PC-9 (cell line): ENCODE results near the gene DNAH2. TPM values are rescaled to one million over a fixed set of nuclear protein-coding genes. Genes with fewer than 3 reads are reported as not detected.

ENCODE experiments used
- BruUV-seq: library from RNA; stranded (reverse); fragments of 400-500 nt; replicated peaks from 2 replicates; lab custom pipeline; 2021; lab: Mats Ljungman, UMichigan
- CTCF ChIA-PET: fragments of 300-600 bp; sonication (Branson Sonifier 250); formaldehyde crosslinking; loops from one replicate; lab custom pipeline; 2022; ENCODE audit warnings: antibody characterized with exemption; lab: Charles Lee
- POLR2A ChIA-PET: fragments of 300-600 bp; sonication (Branson Sonifier 250); formaldehyde crosslinking; loops from one replicate; lab custom pipeline; 2022; ENCODE audit warnings: antibody characterized with exemption; ENCODE audit not compliant: unreplicated experiment; lab: Charles Lee
- DNase-seq, 2 experiments: peaks; one replicate each; pipeline versions ENCODE4 v3.0.0 to v3.0.0-alpha.2; 2015 to 2022; ENCODE audit warnings: mixed read lengths in 1 of 2
- H2AFZ ChIP-seq: fragments of 200-600 bp; sonication (generic); 2 replicates; pipeline ENCODE4 v1.8.1; 2017; ENCODE audit warnings: antibody characterized with exemption
- H3F3A ChIP-seq: fragments of 200-600 bp; sonication (generic); 2 replicates; pipeline ENCODE4 v1.8.1; 2017; ENCODE audit warnings: antibody characterized with exemption, mild to moderate bottlenecking, low read depth; ENCODE audit not compliant: insufficient read depth
- H3K27ac ChIP-seq: fragments of 200-600 bp; sonication (generic); 2 replicates; pipeline ENCODE4 v1.6.1; 2016; ENCODE audit warnings: mixed run types
- H3K27me3 ChIP-seq: fragments of 200-600 bp; sonication (generic); 2 replicates; pipeline ENCODE4 v1.6.1; 2016; ENCODE audit warnings: low read depth, mixed run types; ENCODE audit not compliant: insufficient read depth
- H3K36me3 ChIP-seq: fragments of 200-600 bp; sonication (generic); 2 replicates; pipeline ENCODE4 v1.6.1; 2016; ENCODE audit warnings: low read depth, mixed run types
- H3K4me1 ChIP-seq: fragments of 200-600 bp; sonication (generic); replicated peaks from 2 replicates; pipeline ENCODE4 v1.6.1; 2016; ENCODE audit warnings: mixed run types; ENCODE audit not compliant: insufficient read depth
- H3K4me2 ChIP-seq: fragments of 200-600 bp; sonication (generic); 2 replicates; pipeline ENCODE4 v1.6.1; 2017; ENCODE audit warnings: mixed run types
- H3K4me3 ChIP-seq: fragments of 200-600 bp; sonication (generic); 2 replicates; pipeline ENCODE4 v1.6.1; 2016; ENCODE audit warnings: mixed run types
- H3K79me2 ChIP-seq: fragments of 200-600 bp; sonication (generic); 2 replicates; pipeline ENCODE4 v1.6.1; 2017; ENCODE audit warnings: low read depth, mixed run types
- H3K9me2 ChIP-seq: fragments of 200-600 bp; sonication (generic); 2 replicates; pipeline ENCODE4 v1.8.1; 2017; ENCODE audit warnings: mild to moderate bottlenecking; ENCODE audit not compliant: insufficient read depth
- H3K9me3 ChIP-seq: fragments of 200-600 bp; sonication (generic); 2 replicates; pipeline ENCODE4 v1.8.1; 2016; ENCODE audit warnings: low read depth; ENCODE audit not compliant: insufficient read depth
- H4K20me1 ChIP-seq: fragments of 200-600 bp; sonication (generic); 2 replicates; pipeline ENCODE4 v1.8.1; 2017; ENCODE audit not compliant: insufficient read depth
- EZH2 ChIP-seq: fragments of 200-600 bp; sonication (generic); IDR thresholded peaks from 2 replicates; pipeline ENCODE4 v1.8.0; 2017; ENCODE audit warnings: antibody characterized with exemption, low read depth
- intact Hi-C: fragments of 100-400 bp; cut with micrococcal nuclease; formaldehyde crosslinking; loops from one replicate; pipeline ENCODE4 v1.10.0; 2022; ENCODE audit not compliant: unreplicated experiment
- total RNA-seq: library from RNA; stranded (reverse); gene quantifications from 2 replicates; pipeline ENCODE4 v1.2.3, GENCODE V29; 2021
- TF ChIP-seq, protein P1 (sequence below): fragments of 200-600 bp; sonication (generic); conservative IDR thresholded peaks from 2 replicates; pipeline ENCODE4 v1.6.1; 2017; ENCODE audit warnings: mixed run types, antibody characterized with exemption, mild to moderate bottlenecking, moderate library complexity

Gene DNAH2
- total RNA-seq, 1 experiment from 2014 or later, result 10.6 TPM

DNA sequence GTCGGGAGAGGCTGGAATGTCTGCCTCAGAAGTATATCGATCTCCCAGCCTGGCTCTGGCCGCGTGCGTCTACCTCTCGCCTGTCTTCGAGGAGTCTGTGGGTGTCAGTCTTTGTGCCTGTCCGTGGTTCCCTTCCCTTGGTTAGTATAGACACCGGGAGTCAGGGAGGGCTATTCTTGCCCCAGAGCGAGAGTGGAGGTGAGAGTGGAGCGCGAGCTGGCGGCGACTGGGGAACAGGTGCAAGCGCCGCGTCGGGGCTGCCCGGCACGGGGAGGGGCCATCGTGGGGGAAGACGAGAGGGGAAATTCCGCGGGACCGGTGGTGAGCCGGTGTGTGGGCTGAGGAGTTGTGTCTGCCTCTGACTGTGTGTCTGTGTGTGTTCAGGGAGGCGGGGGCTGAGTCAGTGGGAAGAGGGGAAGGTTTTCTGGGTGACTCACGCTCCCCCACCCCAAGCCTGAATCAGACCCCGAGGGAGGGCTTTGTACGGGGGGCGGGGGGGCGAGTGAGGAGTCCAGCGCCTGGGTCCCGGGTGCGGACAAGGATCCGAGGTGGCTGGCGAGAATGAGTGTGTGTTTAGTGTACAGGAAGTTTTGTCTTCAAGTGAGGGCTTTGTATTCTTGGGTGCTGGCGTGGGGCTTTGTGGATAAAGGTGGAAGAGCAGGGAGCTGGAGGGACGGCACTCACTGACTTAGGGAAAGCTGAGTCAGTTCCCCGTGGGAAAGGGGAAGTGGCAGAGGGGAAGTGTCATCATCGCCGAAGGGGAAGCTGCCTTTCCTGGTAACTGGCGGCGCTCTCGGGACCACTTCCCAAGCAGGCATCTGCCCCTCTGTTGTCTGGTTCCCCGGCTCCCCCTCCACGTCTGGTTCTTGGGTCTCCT lies 125.1 kb downstream of the DNAH2 start:
- ChIA-PET CTCF (no interaction called here), POLR2A (interaction anchor here (0.5 to 0.6 kb wide), 3 partner anchors 70 to 159 kb away, joined by 4 to 8 read pairs (median 7); no protein-coding TSS in a partner anchor)
- peak; percentile 68 for DNase-seq
- Histone ChIP-seq H3F3A (peaks cover 39% of the 10 kb centered on the region; the same call in 1 of the 2 replicates), H3K27me3 (no peaks in the 10 kb centered on the region), H2AFZ (no peak overlapping the region; the same call in 1 of the 2 replicates), H4K20me1 (peaks cover 10% of the 10 kb centered on the region), H3K36me3 (no peaks in the 10 kb centered on the region), H3K9me3 (no peaks in the 10 kb centered on the region), H3K4me2 (peak overlapping the region; percentile 97), H3K79me2 (peaks cover 23% of the 10 kb centered on the region), H3K4me3 (peak overlapping the region; percentile 93), H3K27ac (peak overlapping the region; percentile 92), H3K4me1 (peaks cover 21% of the 10 kb centered on the region), H3K9me2 (no peaks in the 10 kb centered on the region)
- TF ChIP-seq, protein P1, sequence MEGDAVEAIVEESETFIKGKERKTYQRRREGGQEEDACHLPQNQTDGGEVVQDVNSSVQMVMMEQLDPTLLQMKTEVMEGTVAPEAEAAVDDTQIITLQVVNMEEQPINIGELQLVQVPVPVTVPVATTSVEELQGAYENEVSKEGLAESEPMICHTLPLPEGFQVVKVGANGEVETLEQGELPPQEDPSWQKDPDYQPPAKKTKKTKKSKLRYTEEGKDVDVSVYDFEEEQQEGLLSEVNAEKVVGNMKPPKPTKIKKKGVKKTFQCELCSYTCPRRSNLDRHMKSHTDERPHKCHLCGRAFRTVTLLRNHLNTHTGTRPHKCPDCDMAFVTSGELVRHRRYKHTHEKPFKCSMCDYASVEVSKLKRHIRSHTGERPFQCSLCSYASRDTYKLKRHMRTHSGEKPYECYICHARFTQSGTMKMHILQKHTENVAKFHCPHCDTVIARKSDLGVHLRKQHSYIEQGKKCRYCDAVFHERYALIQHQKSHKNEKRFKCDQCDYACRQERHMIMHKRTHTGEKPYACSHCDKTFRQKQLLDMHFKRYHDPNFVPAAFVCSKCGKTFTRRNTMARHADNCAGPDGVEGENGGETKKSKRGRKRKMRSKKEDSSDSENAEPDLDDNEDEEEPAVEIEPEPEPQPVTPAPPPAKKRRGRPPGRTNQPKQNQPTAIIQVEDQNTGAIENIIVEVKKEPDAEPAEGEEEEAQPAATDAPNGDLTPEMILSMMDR, result no peak
- no peak for TF ChIP-seq EZH2
- BruUV-seq, result TSS peak; percentile 30
- intact Hi-C loops, result loop anchor here (5.0 kb wide), 3 partner anchors 95 to 580 kb away; partner anchors contain the start of gene CLDN7

DNA sequence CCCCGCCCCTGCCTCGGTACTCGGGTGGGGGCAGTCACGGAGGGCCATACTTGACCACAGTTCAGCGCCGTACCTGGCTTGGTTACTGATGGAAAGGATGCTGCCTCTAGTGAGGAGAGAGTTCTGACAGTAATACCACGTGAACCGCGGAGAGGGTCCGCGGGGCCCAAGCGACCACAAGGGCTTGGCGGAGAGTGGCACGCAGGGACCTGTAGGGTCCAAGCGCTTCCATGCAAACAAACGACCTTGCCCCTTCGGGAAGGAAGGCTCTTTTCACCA lies 125.7 kb downstream of the DNAH2 start:
- no peak for DNase-seq
- H4K20me1 ChIP-seq, result peaks cover 10% of the 10 kb centered on the region
- intact Hi-C loops, result loop anchor here (5.0 kb wide), 3 partner anchors 96 to 581 kb away; partner anchors contain the start of gene CLDN7
- H3K36me3 ChIP-seq, result no peaks in the 10 kb centered on the region
- peak overlapping the region; percentile 97 for H3K4me2 ChIP-seq
- H3K9me3 ChIP-seq, result no peaks in the 10 kb centered on the region
- TSS peak; percentile 31 for BruUV-seq
- no peaks in the 10 kb centered on the region for H3K9me2 ChIP-seq
- H3F3A ChIP-seq, result peaks cover 39% of the 10 kb centered on the region; the same call in 1 of the 2 replicates
- H3K27ac ChIP-seq, result peak overlapping the region; percentile 92
- H2AFZ ChIP-seq, result no peak overlapping the region; the same call in 1 of the 2 replicates
- no peaks in the 10 kb centered on the region for H3K27me3 ChIP-seq
- H3K4me3 ChIP-seq, result peak overlapping the region; percentile 93
- ChIA-PET POLR2A (interaction anchor here (0.5 to 0.6 kb wide), 2 partner anchors 70 to 160 kb away, joined by 4 to 7 read pairs; no protein-coding TSS in a partner anchor), CTCF (no interaction called here)
- H3K4me1 ChIP-seq, result peaks cover 19% of the 10 kb centered on the region
- TF ChIP-seq EZH2, result no peak
- TF ChIP-seq, protein P1, result no peak
- H3K79me2 ChIP-seq, result peaks cover 23% of the 10 kb centered on the region

DNA sequence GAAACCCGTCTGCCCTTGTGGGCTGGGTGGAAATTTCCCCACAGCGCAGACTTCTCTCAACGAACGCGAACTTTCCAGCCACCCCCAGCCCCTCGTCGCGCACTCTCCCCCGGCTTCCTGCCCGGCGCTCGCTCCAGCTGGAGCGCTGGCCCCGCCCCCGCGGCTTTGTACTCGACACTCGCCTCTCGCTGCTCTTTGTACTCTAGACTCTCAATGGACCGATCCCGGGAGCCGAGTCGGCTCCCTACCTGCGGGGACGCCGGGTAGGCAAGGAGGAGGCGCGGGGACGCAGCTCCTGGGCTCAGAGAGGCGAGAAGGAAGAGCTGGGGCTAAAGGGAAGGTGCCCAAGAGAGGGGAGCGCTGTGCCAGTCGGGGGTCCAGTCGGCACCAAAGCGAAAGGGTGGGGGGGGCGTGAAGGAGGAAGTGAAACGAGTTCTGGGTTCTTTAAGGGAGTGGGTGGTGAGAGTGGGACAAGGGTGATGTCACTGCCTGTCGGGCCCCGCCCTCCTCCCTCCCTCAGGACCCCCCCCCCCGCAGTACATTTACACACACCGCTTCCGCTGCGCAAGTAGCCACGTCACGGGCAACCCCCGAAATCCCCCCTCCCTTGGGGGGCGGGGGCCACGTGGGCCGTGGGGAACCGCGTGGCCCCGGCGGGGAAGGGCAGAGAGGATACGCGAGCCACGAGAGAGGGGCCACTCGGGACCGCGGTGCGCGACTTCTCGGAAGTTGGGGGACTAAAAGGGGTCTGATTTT lies 126.2 kb downstream of the DNAH2 start:
- H3K27me3 ChIP-seq, result no peaks in the 10 kb centered on the region
- peaks cover 23% of the 10 kb centered on the region for H3K79me2 ChIP-seq
- H3K4me3 ChIP-seq, result peak overlapping the region; percentile 93
- DNase-seq, result peak; percentile 59 to 80
- H3K4me1 ChIP-seq, result peaks cover 16% of the 10 kb centered on the region
- H4K20me1 ChIP-seq, result peaks cover 10% of the 10 kb centered on the region
- H3K4me2 ChIP-seq, result peak overlapping the region; percentile 97
- TF ChIP-seq EZH2, result no peak
- TF ChIP-seq, protein P1, result no peak
- no peaks in the 10 kb centered on the region for H3K36me3 ChIP-seq
- POLR2A ChIA-PET, result interaction anchor here (0.5 to 0.6 kb wide), 2 partner anchors 69 to 160 kb away, joined by 4 to 7 read pairs; no protein-coding TSS in a partner anchor
- 0 out of 2 replicates have a peak overlapping the region, but pooled peaks have one; percentile 70 for H2AFZ ChIP-seq
- H3K9me3 ChIP-seq, result no peaks in the 10 kb centered on the region
- H3K27ac ChIP-seq, result peak overlapping the region; percentile 92
- CTCF ChIA-PET, result no interaction called here
- BruUV-seq, result no TSS peak
- no peaks in the 10 kb centered on the region for H3K9me2 ChIP-seq
- intact Hi-C loops, result loop anchor here (1.0 to 5.0 kb wide), 5 partner anchors 7 to 581 kb away; partner anchors contain the start of genes CLDN7 and NAA38
- peaks cover 39% of the 10 kb centered on the region; the same call in 1 of the 2 replicates for H3F3A ChIP-seq
